Subcutaneous adipose tissue (tissue), 4 donors: Measurements from ENCODE around the gene BEAN1. TPM values are rescaled to one million over a fixed set of nuclear protein-coding genes. Genes with fewer than 3 reads are reported as not detected.

Source experiments
- total RNA-seq, 4 donors: library from RNA; depleted of rRNA; stranded (reverse); fragments of >200 nt; gene quantifications; one replicate each; pipeline ENCODE4 v1.1.0, GENCODE V29; 2016
- TF ChIP-seq, protein P1 (sequence below): fragments of 450-650 bp; IDR thresholded peaks from one replicate; pipeline ENCODE4 v1.5.1; 2016; ENCODE audit warnings: low read depth, mild to moderate bottlenecking, control low read depth, antibody characterized with exemption, moderate library complexity

Gene BEAN1
- total RNA-seq, 4 donors from 2014 or later = 0.88 TPM; not detected in 3

- TF ChIP-seq, protein P1, sequence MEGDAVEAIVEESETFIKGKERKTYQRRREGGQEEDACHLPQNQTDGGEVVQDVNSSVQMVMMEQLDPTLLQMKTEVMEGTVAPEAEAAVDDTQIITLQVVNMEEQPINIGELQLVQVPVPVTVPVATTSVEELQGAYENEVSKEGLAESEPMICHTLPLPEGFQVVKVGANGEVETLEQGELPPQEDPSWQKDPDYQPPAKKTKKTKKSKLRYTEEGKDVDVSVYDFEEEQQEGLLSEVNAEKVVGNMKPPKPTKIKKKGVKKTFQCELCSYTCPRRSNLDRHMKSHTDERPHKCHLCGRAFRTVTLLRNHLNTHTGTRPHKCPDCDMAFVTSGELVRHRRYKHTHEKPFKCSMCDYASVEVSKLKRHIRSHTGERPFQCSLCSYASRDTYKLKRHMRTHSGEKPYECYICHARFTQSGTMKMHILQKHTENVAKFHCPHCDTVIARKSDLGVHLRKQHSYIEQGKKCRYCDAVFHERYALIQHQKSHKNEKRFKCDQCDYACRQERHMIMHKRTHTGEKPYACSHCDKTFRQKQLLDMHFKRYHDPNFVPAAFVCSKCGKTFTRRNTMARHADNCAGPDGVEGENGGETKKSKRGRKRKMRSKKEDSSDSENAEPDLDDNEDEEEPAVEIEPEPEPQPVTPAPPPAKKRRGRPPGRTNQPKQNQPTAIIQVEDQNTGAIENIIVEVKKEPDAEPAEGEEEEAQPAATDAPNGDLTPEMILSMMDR = no peak
Observed at GRCh38 chr16:66516808-66517585, 89.9 kb downstream of the BEAN1 start.

DNA sequence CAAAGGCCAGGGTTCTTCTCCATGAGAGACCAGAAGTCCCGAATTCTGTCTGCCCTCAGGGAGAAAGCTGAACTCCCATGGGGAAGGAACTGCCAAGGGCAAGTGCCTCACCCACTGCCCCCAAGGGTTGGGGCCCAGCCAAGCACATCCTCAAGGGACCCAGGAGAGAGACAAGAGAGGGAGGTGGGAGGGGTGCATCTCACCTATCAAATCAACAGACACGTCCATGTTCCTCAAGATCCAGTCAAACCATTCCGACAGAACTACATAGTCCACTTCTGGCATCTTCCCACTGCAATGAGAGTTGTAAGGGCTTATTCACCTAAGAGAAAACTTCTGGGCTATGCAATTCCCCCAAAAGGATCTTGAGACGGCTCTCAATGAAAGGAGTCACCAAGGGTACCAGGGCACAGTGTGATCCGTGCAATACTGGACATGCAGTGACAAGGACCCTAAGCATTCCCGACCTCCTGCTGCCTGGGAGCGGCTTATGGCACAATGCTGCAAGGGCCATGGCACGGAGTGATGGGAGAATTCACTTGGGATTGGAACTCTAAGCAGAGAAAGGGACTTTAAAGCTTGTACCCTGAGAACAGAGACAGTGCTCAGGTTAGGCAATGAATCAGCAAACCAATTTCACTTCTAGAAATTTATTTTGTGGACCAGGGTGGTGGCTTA lies 90.6 kb downstream of the BEAN1 start:
- TF ChIP-seq, protein P1 = no peak

DNA sequence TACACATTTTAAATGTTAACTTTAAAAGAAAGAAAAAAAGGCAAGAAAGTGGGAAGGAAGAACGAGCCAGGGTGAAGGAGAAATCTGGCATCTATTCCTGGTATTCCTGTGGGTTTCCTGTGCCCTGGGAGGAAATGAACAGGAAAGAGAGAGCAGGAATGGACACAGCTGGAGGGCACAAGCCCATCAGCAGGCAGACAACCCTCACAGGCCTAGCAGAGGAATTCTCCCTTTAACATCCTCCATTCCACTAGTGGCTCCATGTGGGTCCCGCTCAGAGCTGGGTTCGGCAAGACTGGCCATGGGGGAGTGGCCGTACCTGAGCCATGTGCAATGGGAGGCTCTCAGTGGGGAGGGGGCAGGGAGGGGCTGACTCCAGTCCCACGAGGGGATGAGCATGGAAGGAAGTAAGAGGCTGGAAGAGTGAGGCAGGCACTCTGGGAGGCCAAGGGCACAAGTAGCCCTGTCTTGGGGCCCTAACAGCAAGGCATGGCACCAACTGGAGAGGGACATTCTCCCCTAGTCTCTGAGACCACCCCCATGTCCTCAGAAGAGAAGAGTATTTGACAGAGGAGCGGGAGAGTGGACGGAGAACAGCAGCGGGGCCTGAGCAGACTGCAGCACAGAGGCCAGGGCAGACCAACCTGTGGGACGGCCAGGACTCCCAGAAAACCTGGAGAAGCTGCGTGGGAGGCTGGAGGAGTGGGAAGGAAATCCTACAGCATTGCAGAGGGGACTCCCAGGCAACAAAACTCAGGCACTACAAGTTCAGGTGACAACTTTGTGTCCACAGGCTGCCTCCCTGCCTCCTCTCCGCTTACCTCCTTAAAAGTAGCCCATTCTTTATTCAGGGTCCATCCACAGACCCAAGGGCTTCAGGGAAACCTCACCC lies 92.6 kb downstream of the BEAN1 start:
- TF ChIP-seq, protein P1 = no peak

DNA sequence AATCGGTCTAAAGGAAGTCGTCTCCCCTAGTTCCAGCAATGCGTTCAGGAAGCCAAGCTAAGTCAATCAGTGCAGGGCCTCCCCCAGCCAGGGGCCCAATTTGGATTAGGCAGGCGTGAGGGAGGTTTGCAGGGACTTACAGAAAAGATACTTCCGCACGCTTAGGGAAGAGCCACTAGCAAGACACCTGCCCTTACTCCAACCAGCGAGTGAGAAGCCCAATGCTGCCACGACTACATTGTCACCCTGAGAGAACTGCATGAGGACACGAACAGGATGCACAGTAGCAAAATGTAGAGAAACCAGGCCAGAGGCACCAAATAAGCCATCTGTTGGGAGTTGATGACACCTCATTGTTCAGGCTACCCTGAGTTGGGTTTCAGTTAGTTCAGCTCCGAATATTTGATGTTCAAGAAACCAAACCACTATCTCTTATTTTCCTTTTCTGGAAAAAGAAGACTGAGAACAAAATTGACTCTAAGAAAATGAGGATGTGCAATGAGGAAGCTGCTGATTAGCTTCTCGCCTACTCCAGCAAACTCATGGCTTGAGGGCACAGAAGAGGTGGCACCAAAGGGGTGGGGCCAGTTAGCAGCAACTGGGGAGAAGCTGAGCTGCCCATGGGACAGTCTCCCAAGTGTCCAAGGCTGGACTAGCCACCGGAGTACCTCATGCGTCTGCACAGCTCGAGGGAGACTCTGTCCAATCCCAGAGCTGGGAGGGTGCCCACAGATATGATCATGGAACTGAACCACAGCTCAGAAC lies 93.5 kb downstream of the BEAN1 start:
- TF ChIP-seq, protein P1 = no peak

GRCh38 chr16:66521252-66521713 lies 94.2 kb downstream of the BEAN1 start:
- TF ChIP-seq, protein P1 = no peak

GRCh38 chr16:66521951-66522771 lies 95.1 kb downstream of the BEAN1 start:
- TF ChIP-seq, protein P1 = no peak
